Daoy (cell line): ENCODE results near the gene ERC2. TPM values are rescaled to one million over a fixed set of nuclear protein-coding genes. Genes with fewer than 3 reads are reported as not detected.

Experiments used
- DNase-seq: peaks from one replicate; pipeline ENCODE4 v3.0.0-alpha.2; 2015; ENCODE audit warnings: low read depth
- total RNA-seq: library from RNA; depleted of rRNA; stranded (reverse); fragments of >200 nt; shearing (Covaris generic); gene quantifications from 2 replicates; pipeline ENCODE4 v1.2.3, GENCODE V29; 2014

ERC2 gene
- total RNA-seq, 1 experiment from 2014 or later = 1.7 TPM

DNA sequence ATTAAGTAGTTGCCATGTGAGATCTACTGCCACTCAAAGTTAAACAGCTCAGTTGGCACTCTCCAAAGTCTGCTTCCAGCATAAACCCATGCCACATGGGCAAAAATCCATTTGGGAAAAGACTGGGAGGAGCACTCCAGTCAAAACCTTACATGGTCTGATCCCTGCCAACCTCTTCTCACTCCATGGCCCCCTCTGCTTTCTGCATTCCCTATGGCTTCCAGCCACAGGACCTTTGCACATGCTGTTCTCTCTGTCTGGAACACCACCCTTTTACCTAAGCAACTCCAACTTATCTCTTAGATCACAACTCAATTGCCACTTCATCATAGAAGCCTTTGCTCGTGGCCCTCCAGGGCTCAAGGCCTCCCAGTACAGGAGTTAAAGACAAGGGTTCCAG lies 910.7 kb downstream of the ERC2 start:
- no peak for DNase-seq

DNA sequence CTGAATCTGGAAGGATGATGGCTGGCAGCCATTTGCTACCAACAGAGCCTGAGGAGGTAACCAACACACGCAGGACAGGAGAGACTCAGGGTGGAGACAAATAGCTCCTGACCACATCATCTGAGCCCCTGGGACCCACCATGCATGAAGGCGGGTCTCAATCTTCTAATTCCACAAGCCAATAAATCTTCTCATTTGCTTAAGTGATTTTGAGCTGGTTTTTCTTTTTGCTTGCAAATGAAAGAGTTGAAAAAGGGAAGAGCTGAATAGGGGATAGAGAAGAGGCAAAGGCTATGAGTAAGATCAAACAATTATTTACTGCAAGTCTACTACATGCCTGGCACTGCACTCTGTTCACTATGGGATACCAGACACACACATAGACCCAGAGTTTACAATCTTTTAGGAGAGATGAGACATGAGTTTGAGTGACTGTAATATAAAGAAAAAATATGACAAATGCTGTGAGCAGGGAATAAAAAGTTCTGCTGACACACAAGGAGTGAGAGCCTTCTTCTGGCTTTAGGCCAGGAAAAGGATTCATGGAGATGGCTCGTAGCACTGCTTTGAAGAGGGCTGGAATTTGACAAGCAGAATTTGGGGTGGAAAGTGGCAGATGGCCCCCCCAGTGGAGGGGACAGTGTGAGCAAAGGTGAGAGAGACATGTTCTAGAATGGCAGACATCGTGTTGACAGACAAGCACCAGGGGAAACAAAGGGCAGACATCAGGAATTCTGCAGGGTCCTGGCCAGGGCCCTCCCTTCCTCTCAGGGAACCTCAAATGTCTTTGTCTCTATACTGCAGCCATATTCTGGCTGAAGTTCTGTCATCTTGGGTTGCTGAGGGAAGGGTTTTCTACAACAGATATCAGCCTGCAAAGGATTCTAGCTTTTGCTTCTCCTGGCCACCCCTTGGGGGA lies 911.4 kb downstream of the ERC2 start:
- DNase-seq = no peak

DNA sequence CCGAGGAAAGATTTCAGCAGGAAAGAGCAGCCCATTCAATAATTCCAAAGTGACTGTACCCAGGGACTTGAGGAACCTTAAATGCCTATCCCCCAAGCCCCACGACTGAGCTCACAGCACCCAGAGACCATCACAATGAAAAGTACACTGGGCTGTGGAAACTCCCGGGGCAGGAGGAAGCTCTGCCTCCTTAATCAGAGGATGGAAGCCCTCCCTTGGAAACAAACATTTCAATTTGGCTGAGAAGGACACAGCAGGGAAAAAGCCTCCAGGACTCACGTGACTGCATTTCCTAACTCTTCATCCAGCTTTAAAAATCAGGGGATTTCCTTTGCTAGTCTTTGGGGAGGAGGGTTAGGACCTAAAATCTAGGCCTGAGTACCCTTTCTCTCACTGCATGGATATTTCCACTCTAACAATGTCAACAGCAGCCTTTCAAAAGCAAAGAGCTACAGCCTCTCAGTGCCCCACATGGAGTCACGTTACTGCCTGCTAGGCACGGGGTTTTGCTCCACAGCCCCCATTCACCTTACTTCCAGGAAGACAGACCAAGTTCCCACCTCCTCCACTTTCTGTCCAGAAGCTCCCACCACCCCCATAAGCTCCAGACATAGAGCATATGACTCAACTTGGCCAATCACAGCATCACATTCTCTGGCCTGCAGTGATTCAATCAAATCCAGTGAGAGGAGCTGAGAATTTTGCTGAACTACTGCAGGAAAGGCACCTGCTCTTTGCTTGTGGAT lies 912.2 kb downstream of the ERC2 start:
- no peak for DNase-seq

DNA sequence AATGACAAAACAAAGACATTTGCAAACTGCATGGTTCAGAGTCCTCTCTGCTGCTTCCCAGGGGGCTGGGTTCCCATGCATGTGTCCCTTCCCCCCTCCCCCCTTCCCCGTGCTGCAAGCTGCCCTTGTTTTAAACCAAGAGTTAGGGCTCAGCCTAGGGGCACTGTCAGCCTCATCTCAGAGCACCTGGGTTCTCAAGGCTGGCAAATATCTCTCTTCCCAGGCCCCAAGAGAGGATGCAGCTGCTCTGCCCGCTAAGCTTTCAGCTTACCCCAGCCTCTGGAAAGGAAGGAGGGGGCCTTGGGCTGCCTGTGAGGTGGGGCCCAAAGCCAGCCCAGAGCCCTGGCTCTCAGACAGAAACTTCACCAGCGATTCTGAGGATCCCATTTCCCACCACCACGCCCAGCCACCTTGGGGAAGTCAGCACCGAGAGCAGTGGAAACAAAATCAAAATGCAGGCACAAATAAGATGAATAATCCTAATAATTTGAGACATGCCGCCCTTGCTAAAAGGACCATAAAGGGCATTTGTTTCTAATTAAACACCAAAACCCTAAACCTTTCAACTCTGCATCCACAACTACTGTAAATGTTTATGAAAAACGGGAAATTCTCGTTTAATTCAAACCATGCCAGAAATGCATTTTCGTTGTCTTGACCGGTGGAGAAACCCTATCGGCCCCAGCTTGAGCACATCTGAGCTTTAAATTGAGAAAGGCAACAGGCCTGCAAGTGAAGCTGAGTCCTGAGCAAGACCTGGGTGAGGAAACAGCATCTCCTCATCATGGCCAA lies 913.4 kb downstream of the ERC2 start:
- DNase-seq = no peak

DNA sequence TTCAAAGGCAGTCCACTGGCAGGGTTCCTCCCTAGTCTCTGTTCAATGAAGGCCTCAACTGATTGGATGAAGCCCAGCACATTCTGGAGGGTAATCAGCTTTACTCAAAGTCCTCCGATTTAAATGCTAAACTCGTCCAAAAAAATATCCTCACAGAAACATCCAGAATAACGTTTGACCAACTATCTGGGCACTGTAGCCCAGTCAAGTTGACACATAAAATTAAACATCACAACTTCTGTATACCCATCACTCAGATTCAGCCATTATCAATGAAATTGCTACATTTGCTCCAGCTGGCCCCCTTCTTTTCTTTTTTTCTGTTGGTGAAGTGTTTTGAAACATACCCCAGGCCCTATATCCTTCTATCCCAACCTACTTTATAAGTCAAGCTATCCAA lies 916.6 kb downstream of the ERC2 start:
- no peak for DNase-seq

DNA sequence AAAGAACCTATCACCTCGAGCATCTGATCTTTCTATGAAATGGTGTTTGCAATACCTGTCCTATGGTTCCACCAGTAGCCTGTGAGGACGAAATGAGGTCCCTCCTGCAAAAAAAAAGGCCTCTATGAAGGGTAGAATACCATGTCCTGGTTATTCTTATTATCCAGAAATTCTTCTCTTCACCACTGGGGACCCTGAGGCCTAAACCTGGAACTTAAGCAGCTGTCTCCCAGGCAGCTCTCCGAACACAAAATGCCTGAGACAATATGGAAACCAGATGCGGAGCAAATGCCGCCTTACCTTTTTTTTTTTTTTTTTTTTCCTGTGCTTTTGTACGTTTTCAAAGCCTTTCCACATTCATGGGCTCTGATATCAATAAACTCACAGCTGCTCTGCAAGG lies 919.1 kb downstream of the ERC2 start:
- DNase-seq = no peak

DNA sequence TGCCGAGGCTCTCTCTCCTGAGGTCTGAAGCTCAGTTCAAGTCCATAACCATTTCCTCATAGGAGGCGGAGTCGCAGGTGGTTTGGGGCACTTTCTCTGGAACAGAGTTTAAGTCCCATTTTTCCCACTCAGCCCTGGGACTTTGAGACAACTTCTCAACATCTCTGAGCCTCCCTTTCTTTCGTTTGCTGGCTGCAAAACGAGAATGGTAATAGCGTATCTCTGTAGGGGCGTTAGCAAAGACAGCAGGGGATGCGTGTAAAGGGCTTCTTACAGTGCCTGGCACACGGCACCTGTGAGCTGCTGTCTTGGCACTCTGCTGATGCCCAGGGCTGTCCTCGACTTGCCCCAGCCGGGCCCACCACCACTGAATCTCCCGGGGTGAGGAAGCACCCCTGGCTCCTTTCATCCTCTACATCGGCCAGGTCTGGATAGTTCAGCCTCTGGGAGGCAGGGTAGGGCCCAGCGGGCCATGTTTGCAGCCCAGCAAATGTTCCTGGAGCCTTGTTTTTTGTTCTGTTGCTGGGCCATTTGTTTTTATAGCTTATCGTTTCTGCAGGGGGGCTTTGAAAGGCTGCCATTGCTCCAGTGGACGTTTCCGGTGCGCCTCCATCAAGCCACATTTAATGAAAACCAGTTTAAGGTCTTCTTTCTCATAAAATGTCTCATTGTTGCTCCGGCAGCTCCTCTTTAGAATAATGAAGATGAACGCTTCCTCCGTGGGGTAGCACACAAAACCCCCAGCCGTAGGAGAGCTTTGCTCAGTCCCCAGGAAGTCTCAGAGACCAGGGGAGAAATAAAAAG lies 921.2 kb downstream of the ERC2 start:
- no peak for DNase-seq

DNA sequence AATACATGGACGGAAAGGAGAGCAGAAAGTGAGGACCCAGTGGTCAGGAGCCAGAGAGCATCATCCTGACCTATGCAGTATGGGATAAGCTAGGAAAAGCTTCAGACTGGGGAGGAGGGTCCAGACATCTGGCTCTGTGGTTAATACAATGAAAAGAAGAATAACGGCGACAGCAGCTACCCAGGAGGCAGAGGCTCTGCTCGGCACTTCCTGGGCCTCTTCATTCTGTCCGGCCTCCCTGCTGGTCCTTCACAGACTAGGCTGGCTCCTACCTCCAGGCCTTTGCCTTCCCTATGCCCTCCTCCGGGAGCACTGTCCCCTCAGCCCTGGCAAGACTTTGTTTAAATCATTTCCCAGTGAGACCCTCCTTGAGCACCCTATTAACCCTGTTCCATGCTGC lies 922.3 kb downstream of the ERC2 start:
- DNase-seq = no peak

DNA sequence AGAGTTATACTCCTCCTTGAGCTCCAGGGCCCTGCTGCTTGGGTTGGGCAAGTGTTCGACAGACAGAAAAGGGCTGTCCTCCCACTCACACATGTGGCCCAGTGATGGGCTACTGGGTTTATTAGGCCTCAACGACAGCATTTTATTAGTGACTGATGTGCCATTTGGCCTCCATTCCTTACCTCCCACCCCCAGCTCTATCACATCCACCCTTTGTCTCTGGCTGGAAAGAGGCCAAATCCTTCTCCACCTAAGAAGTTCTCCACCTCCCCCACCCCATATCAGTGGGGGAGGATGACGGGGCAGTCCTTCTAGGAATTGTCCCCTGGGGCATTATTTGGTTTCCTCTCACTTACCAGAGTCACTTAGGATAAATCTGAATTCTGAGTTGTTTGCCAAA lies 924.0 kb downstream of the ERC2 start:
- DNase-seq = no peak

DNA sequence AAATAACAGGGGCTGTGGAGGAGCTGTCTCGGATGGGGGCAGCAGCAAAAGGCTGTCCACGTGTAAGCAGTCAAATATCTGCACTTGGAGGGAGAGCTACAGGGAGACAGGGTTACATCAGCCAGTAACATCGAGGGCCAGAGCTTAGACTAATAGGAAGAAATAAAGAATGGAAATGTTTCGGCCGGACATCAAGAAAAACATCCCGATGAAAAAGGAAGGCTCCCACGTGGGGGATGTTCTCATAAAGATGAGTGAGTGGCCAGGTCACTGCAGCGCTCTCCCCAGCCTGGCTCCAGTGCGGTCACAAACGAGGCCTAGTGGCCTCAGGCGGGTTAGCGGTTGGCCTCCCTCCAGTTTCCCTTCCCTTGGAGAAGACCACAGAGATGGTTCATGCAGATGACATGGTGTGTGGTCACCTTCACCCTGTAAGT lies 925.1 kb downstream of the ERC2 start:
- no peak for DNase-seq

DNA sequence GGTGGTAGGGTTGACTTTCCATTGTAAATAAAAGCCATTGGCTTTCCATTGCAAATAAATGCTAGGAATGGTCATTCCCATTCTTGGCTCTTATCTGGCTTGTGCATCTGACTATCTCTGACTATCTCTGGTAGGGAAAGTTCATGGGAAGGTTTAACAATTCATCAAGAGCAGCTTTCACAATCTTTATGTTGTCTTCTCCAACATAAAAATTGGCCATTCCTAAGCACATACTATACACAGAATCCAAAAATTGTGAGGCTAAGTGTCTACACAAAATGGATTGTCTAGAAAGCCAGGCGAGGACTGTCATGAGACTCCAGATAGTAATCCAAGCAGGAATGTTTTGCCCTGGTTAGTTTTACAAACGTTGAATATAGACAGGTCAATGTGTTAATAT lies 926.8 kb downstream of the ERC2 start:
- DNase-seq = no peak

DNA sequence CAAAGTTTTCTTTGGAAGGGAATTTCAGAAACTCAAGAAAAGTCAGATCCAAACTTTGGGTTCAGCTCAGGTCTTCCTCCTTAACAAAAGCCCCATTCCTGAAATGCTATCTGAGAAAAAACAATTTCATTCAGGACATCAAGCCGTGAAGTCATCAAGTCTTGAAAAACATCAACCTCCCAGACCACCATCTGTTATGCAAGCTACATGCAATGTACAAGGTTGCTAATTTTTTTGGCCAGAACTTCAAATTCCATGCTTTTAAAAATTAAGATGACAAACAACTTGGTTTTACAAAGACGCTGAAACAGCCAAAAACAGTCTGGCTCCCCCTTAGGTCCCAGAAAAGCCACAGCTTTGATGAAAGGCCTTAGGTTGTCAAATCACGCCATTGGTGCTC lies 927.3 kb downstream of the ERC2 start:
- no peak for DNase-seq

DNA sequence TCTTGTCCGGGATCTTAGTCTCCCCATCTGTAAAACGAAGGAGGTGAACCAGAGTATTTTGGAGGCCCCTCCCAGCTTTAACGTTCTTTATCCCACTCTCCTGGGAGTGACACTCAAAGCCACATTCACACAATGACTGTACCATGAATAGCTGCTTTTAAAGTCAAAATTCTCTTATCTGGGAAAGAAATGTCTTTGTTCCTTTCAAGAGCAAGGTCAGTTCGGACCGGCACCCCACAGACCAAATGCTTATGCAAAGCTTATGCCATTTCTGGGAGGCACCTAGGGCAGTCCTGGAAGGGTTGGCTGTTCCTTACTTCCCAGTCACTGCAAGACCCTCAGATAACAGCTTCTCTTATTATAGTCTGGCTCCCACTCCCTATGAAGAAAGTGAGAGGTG lies 927.7 kb downstream of the ERC2 start:
- no peak for DNase-seq

DNA sequence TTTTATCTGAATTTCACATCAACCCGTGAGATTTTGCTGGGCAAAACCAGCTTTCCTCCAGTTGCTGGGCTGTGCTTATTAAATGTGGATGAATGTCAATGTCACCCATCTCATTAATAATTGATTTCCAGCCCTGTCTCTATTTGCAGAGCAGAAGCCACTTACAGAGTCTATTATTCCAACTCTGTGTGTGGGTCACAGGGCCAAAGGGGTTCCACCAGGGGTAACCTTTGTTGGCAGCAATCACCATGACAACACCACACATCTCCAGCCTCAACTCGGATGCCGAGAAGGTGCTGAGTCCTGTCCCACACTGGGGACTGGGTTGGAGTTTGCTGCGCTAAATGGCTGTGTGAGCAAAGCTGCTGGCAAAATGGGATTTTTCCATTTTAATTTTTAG lies 930.1 kb downstream of the ERC2 start:
- no peak for DNase-seq

DNA sequence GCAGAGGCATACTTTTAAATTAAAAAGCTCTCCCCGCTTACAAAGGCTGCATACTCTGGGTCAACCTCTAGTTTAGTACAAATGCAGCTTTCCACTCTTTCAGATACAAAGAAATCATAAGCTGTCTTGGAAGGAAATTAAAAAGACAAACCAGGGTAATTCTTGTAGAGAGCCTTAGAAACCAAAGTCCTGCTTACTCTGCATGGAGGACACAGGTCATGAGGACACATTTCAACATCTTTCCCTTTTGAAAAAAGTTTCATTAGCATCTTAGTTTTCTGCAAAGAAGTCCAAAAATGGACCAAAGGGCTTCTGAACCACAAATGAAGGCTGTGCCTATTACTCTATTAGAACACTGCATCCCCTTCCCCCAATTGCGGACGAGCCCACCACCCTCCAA lies 930.7 kb downstream of the ERC2 start:
- DNase-seq = no peak

DNA sequence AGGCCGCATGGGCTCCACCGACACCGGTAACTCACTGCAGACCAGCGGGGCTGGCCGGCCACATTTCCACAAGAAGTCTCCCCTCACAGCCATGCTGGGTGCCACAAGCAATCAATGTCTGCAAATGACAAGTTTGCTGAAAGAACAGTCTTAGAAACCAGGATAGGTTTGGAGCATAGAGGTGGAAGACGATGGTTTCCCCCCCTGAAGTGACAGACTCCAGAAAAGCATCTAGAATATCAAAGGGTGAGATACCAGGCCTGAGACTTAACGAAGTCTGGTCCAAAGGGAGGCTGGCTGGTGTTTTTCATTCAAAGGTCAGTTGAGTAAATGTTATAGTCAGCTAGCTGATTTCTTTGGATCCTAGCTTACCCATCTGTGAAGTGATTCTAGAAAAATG lies 931.1 kb downstream of the ERC2 start:
- no peak for DNase-seq

DNA sequence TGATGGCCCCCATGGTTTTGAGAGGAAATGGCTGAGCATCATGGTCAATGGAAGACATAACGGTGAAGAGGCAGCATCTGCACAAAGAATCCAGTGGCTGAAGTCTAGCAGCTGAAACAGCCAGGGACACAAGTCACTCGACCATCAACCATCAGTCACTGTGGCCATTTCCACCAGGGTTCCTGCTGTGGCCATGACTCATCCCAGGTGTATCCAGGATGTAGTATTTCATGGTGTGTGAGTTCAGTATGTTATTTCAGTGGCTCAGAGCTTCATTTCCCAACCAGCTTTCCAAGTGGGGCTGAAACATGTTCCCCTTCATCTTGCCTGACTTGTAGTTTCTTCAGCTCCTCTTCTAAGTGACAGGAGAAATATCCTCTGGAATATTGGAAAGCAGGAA lies 933.4 kb downstream of the ERC2 start:
- peak; percentile 23 for DNase-seq

DNA sequence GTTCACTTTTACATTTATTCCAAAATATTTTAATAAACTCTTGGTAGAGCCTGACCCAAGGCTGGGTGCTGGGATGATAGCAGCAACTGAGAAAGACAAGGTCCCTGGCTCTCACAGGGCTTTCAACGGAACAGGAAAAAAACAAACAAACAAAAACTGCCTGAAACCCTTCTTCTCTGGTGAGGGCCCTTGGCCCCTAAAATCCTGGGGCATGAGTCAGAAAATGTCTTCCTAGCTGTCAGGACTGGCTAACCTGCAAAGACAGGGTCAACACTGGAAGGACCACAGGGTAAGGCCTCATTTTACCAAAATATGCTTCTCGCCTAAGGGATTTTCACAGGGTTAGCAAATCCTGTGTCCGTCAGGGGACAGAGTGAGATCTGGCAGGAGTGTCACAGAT lies 935.5 kb downstream of the ERC2 start:
- DNase-seq = no peak

DNA sequence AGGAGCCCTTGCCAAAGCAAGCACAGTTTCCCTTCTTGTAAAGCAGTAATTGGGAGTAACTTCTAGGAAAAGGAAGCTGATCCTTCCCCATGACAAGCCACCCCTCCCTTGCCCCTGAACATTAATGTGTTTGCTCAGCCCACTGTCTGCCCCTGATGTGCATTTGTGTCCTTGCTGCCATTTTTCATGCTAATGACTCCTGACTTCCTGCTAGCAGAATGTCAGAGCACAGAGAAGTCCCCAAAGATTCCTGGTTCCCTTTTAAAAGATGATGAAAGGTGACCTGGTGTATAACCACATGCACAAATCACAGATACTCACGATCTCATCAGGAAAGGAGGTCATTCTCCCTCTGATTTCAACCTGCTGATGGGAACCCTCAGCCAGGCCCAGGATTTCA lies 936.9 kb downstream of the ERC2 start:
- DNase-seq = no peak

DNA sequence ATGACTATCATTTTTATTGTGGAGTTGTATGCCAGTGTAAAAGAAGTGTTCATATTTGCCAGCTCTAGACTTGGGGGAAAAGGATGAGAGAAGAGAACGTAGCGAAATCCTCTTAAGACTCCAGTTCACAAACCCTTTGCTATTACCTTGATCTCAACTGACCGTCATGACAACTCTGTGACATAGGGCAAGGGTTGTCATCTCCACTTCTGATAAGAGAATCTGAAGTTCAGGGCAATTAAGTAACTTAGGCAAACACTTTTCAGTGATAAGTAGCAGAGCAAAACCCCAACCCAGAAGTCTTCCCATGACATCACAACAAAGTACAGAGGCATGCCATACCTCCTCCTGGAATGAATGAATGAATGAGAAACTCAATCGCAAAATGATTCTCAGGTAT lies 940.9 kb downstream of the ERC2 start:
- no peak for DNase-seq

DNA sequence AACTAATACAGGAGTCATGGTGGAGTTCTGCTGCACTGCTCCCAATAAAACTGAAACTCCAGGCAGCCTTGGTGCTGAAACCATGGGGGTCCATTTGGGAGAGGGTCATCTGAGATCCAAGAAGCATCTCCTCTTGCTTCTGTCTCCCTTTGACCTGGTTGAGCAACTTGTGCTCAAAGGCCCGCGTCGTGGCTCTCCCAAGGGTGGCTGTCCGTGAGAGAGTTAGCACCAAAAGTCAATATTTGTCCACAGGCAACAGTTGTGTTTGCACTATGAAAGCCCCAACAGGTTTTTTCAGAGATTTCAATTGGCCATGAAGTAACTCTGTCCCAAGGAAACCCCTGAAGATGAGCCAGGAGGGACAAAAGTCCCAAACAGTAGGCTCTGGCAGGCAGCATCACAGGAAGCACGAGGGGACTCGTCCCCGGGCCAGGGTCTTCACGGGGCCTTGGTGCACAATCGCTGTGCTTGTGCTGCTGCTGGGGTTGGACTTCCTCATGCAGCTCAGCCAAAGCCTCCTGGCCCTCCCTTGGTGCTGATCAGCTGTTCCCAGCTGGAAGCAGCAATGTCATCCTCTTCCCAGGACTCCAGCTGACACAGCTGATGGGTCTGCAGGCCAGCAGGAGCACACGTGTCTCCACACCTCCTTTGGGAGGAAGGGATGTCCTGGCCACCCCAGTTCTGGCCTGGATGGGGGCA lies 941.8 kb downstream of the ERC2 start:
- DNase-seq = no peak
